Measurements from ENCODE around the gene CDH16. TPM values are rescaled to one million over a fixed set of nuclear protein-coding genes. Genes with fewer than 3 reads are reported as not detected.

Gene CDH16
- total RNA-seq, 2 donors from 2014 or later, result not detected

- Histone ChIP-seq H3K4me1 (ENCODE audit: control insufficient read depth in 1 of 2, low read depth in 2 of 2) (peaks cover 15 to 37% of the 10 kb centered on the region in 2 donors), H3K9me3 (no peaks in the 10 kb centered on the region), H3K36me3 (peaks cover 7% of the 10 kb centered on the region), H3K27me3 (replicated peaks; ENCODE audit: insufficient read depth) (no peaks in the 10 kb centered on the region), H3K4me3 (peak within 1 kb of the TSS; percentile 98), H3K27ac (peak within 1 kb of the TSS; percentile 81 to 91)
- DNase-seq (ENCODE audit: low spot score) (no peak), ATAC-seq (ENCODE audit: insufficient number of reproducible peaks, low FRiP score, low read depth) (peak; percentile 71)
- no peak for TF ChIP-seq CTCF (IDR thresholded peaks at IDR 0.05)
These were observed 15.6 kb upstream of the CDH16 start, which contains the start of gene CIAO2B for GRCh38 chr16:66934138-66934838. Gene CIAO2B (minus strand): TSS chr16:66934402. CDS start chr16:66934364, 38 bp downstream.

DNA sequence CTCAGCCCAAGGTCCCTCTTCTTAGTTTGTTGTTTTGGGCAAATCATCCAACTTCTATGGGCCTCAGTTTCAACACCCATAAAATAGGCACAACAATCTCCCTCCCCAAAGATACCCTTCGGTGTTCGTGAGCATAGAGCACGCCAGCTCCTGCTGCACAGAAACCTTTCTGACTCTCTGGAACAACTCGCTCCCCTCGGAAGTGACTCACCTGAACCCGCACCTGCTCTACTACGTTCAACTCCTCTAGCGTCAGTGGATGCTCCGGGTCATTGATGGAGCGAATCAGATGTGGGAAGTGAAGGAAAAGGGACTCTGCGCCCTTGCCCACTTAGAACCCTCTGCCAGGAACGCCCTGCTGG is 15.1 kb upstream of the CDH16 start:
- Histone ChIP-seq H3K9me3 (no peaks in the 10 kb centered on the region), H3K36me3 (peaks cover 5% of the 10 kb centered on the region), H3K27ac (peak overlapping the region; percentile 81 to 91), H3K4me3 (peak overlapping the region; percentile 98), H3K27me3 (replicated peaks; ENCODE audit: insufficient read depth) (no peaks in the 10 kb centered on the region), H3K4me1 (ENCODE audit: control insufficient read depth in 1 of 2, low read depth in 2 of 2) (peaks cover 15 to 41% of the 10 kb centered on the region in 2 donors)
- ATAC-seq (ENCODE audit: insufficient number of reproducible peaks, low FRiP score, low read depth) (no peak), DNase-seq (ENCODE audit: low spot score) (no peak)
- TF ChIP-seq CTCF (IDR thresholded peaks at IDR 0.05), result no peak

GRCh38 chr16:66932076-66932475 is 13.4 kb upstream of the CDH16 start:
- Histone ChIP-seq H3K4me3 (no peak overlapping the region), H3K4me1 (ENCODE audit: control insufficient read depth in 1 of 2, low read depth in 2 of 2) (peaks cover 19 to 57% of the 10 kb centered on the region in 2 donors), H3K27me3 (replicated peaks; ENCODE audit: insufficient read depth) (no peaks in the 10 kb centered on the region), H3K27ac (no peak overlapping the region), H3K9me3 (no peaks in the 10 kb centered on the region), H3K36me3 (no peaks in the 10 kb centered on the region)
- ATAC-seq (ENCODE audit: insufficient number of reproducible peaks, low FRiP score, low read depth) (no peak), DNase-seq (ENCODE audit: low spot score) (no peak)
- no peak for TF ChIP-seq CTCF (IDR thresholded peaks at IDR 0.05)

DNA sequence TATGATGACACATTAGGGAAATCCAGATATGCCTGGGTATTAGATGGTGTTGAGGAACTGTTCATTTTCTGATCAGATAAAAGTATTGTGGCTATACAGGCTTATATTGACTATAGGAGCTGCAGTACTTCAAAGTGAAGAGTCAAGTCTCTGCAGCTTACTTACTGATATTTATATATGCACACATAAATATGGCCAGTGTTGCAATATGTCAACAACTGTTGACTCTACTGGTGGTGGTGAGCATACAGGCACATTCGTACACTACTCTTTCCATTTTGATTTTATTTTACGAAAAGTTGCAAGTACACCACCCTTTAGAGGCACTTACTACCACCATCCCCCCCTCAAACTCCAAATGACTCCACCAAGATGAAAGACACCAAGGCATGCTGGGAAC is 13.0 kb upstream of the CDH16 start:
- no peak for ATAC-seq (ENCODE audit: insufficient number of reproducible peaks, low FRiP score, low read depth)

DNA sequence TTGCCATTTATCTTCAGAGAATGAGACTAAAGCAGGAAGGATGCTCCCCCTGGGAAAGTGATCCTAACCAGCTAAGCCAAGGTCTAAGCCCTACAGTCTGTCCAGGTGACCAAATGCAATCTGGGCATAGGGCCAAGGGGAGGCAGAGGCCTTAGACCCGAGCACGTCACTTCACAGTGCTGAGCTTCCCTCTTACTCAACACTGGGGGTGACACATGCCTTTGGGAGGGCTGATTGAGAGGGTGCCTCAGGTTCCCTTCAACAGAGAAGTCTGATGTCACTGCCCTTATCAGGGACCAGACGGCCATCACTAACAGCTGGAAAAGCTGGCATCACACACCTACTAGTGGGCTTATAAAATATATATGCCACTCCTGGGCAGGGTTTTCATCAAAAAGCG is 11.5 kb upstream of the CDH16 start:
- no peak for DNase-seq (ENCODE audit: low spot score)
- Histone ChIP-seq H3K4me1 (ENCODE audit: control insufficient read depth in 1 of 2, low read depth in 2 of 2) (peaks cover 24 to 51% of the 10 kb centered on the region in 2 donors), H3K4me3 (no peak overlapping the region), H3K9me3 (no peaks in the 10 kb centered on the region), H3K27ac (no peak overlapping the region), H3K27me3 (replicated peaks; ENCODE audit: insufficient read depth) (no peaks in the 10 kb centered on the region), H3K36me3 (no peaks in the 10 kb centered on the region)
- TF ChIP-seq CTCF (IDR thresholded peaks at IDR 0.05), result no peak
- no peak for ATAC-seq (ENCODE audit: insufficient number of reproducible peaks, low FRiP score, low read depth)

More for the DNA sequence above, 13.0 kb upstream of the CDH16 start:
- Histone ChIP-seq H3K4me3 (no peak overlapping the region), H3K27me3 (replicated peaks; ENCODE audit: insufficient read depth) (no peaks in the 10 kb centered on the region), H3K27ac (no peak overlapping the region), H3K36me3 (no peaks in the 10 kb centered on the region), H3K4me1 (ENCODE audit: control insufficient read depth in 1 of 2, low read depth in 2 of 2) (peaks cover 23 to 57% of the 10 kb centered on the region in 2 donors), H3K9me3 (no peaks in the 10 kb centered on the region)
- no peak for DNase-seq (ENCODE audit: low spot score)
- TF ChIP-seq CTCF (IDR thresholded peaks at IDR 0.05), result no peak
